ENCODE results near the gene TRIM2. TPM values are rescaled to one million over a fixed set of nuclear protein-coding genes. Genes with fewer than 3 reads are reported as not detected.
"Not testable (repeated sequence)": the region's sequence is repeated elsewhere in the genome, so short reads cannot be mapped to it uniquely, and the experiment has no call there.

TRIM2 gene
- total RNA-seq, 2 donors from 2014 or later, result 54.5 to 70.4 TPM

GRCh38 chr4:153197301-153197700 is 6.9 kb upstream of the TRIM2 start:
- intact Hi-C loops (cut with DNase I), result no loop called here
- no peaks in the 10 kb centered on the region for H3K4me1 ChIP-seq (replicated peaks)
- H3K36me3 ChIP-seq, result no peaks in the 10 kb centered on the region
- H3K9me3 ChIP-seq, result no peaks in the 10 kb centered on the region
- 95% methylated on average over 5 of the region's 5 CpGs for WGBS
- H3K27me3 ChIP-seq (replicated peaks; ENCODE audit: insufficient read depth), result no peaks in the 10 kb centered on the region
- no peak overlapping the region for H3K4me3 ChIP-seq
- H3K27ac ChIP-seq, result no peak overlapping the region
- DNase-seq (ENCODE audit: low spot score), result no peak
- no peak for TF ChIP-seq POLR2A (IDR thresholded peaks at IDR 0.05)

GRCh38 chr4:153198719-153199118 is 5.5 kb upstream of the TRIM2 start:
- no peak for DNase-seq (ENCODE audit: low spot score)
- TF ChIP-seq POLR2A (IDR thresholded peaks at IDR 0.05), result no peak
- TF ChIP-seq POLR2AphosphoS5 (IDR thresholded peaks at IDR 0.05), result no peak
- no peak for TF ChIP-seq CTCF (IDR thresholded peaks at IDR 0.05)

GRCh38 chr4:153203746-153204145 is 497 bp upstream of the TRIM2 start:
- H3K36me3 ChIP-seq; H3K4me1 ChIP-seq (replicated peaks); H3K4me3 ChIP-seq; H3K27me3 ChIP-seq (replicated peaks; ENCODE audit: insufficient read depth); DNase-seq (ENCODE audit: low spot score); H3K9me3 ChIP-seq: not testable (repeated sequence)
- intact Hi-C loops (cut with DNase I), result loop anchor here (10.0 kb wide), 1 partner anchor 431 kb away; no protein-coding TSS in a partner anchor
- WGBS, result 62% methylated on average over 5 of the region's 5 CpGs
- peak overlapping the region in 1 of 2 donors; percentile 37 for H3K27ac ChIP-seq

More at GRCh38 chr4:153198719-153199118, 5.5 kb upstream of the TRIM2 start:
- H3K27me3 ChIP-seq (replicated peaks; ENCODE audit: insufficient read depth), result no peaks in the 10 kb centered on the region
- no peaks in the 10 kb centered on the region for H3K36me3 ChIP-seq
- intact Hi-C loops (cut with DNase I), result no loop called here
- no peak overlapping the region for H3K27ac ChIP-seq
- 89% methylated on average over 1 of the region's 1 CpG for WGBS
- H3K9me3 ChIP-seq, result no peaks in the 10 kb centered on the region
- H3K4me1 ChIP-seq (replicated peaks), result no peaks in the 10 kb centered on the region
- H3K4me3 ChIP-seq, result no peak overlapping the region

GRCh38 chr4:153204728-153205648 is 745 bp downstream of the TRIM2 start:
- peak; percentile 59 for DNase-seq (ENCODE audit: low spot score)
- Histone ChIP-seq H3K4me3 (peak overlapping the region; percentile 5 to 21), H3K27me3 (replicated peaks; ENCODE audit: insufficient read depth) (no peaks in the 10 kb centered on the region), H3K36me3 (no peaks in the 10 kb centered on the region), H3K27ac (peak overlapping the region; percentile 37 to 49), H3K4me1 (replicated peaks) (no peaks in the 10 kb centered on the region), H3K9me3 (no peaks in the 10 kb centered on the region)
- TF ChIP-seq CTCF (IDR thresholded peaks at IDR 0.05) (peak in 2 of 4 experiments; percentile 8 to 28), POLR2AphosphoS5 (IDR thresholded peaks at IDR 0.05) (peak; percentile 72), POLR2A (IDR thresholded peaks at IDR 0.05) (peak; percentile 9)
- 41% methylated on average over 22 of the region's 22 CpGs for WGBS
- intact Hi-C loops (cut with DNase I), result loop anchor here (10.0 kb wide), 1 partner anchor 430 kb away; no protein-coding TSS in a partner anchor

GRCh38 chr4:153205757-153206156 is 1.5 kb downstream of the TRIM2 start:
- intact Hi-C loops (cut with DNase I), result loop anchor here (2.0 to 10.0 kb wide), 2 partner anchors 113 to 429 kb away; no protein-coding TSS in a partner anchor
- DNase-seq (ENCODE audit: low spot score), result no peak
- Histone ChIP-seq H3K9me3 (no peaks in the 10 kb centered on the region), H3K4me3 (no peak overlapping the region), H3K4me1 (replicated peaks) (no peaks in the 10 kb centered on the region), H3K27ac (no peak overlapping the region), H3K36me3 (no peaks in the 10 kb centered on the region), H3K27me3 (replicated peaks; ENCODE audit: insufficient read depth) (no peaks in the 10 kb centered on the region)
- 82% methylated on average over 5 of the region's 5 CpGs for WGBS
- TF ChIP-seq CTCF (IDR thresholded peaks at IDR 0.05) (no peak), POLR2A (IDR thresholded peaks at IDR 0.05) (no peak), POLR2AphosphoS5 (IDR thresholded peaks at IDR 0.05) (no peak)

All from prostate gland (tissue), 2 donors.